Raji (cell line): ENCODE measurements around the gene SOWAHA.

Experiments
- POLR2A ChIP-seq: IDR thresholded peaks from 2 replicates; pipeline ENCODE4 v1.6.1; 2011; ENCODE audit warnings: low read depth, low read length, control low read depth; ENCODE audit not compliant: insufficient read depth

SOWAHA gene

GRCh38 chr5:132812781-132813598 lies at the start of gene SOWAHA:
TSS of gene SOWAHA (plus strand) at chr5:132813302. CDS start at chr5:132813622, 320 bp downstream.
- no peak for TF ChIP-seq POLR2A

- TF ChIP-seq POLR2A: no peak
Observed at GRCh38 chr5:132764051-132764450, 49.1 kb upstream of the SOWAHA start.

GRCh38 chr5:132764671-132765238 lies 48.3 kb upstream of the SOWAHA start:
- no peak for TF ChIP-seq POLR2A

GRCh38 chr5:132765311-132766019 lies 47.6 kb upstream of the SOWAHA start:
- no peak for TF ChIP-seq POLR2A

GRCh38 chr5:132766020-132766805 lies 46.9 kb upstream of the SOWAHA start:
- no peak for TF ChIP-seq POLR2A

- TF ChIP-seq POLR2A: no peak
Observed at GRCh38 chr5:132766806-132767055, 46.4 kb upstream of the SOWAHA start.

GRCh38 chr5:132767150-132767549 lies 46.0 kb upstream of the SOWAHA start:
- TF ChIP-seq POLR2A: no peak

GRCh38 chr5:132768485-132768868 lies 44.6 kb upstream of the SOWAHA start:
- TF ChIP-seq POLR2A: no peak

GRCh38 chr5:132770476-132771159 lies 42.5 kb upstream of the SOWAHA start:
- TF ChIP-seq POLR2A: no peak

- no peak for TF ChIP-seq POLR2A
Observed at GRCh38 chr5:132771503-132771998, 41.6 kb upstream of the SOWAHA start.

- TF ChIP-seq POLR2A: no peak
Observed at GRCh38 chr5:132772291-132773070, 40.6 kb upstream of the SOWAHA start.

- no peak for TF ChIP-seq POLR2A
Observed at GRCh38 chr5:132773114-132773513, 40.0 kb upstream of the SOWAHA start.

GRCh38 chr5:132773601-132774355 lies 39.3 kb upstream of the SOWAHA start:
- no peak for TF ChIP-seq POLR2A

- TF ChIP-seq POLR2A: no peak
Observed at GRCh38 chr5:132774406-132774805, 38.7 kb upstream of the SOWAHA start.

GRCh38 chr5:132774896-132775295 lies 38.2 kb upstream of the SOWAHA start:
- TF ChIP-seq POLR2A: no peak
